ENCODE results near the gene LPCAT4. TPM values are rescaled to one million over a fixed set of nuclear protein-coding genes. Genes with fewer than 3 reads are reported as not detected.

The LPCAT4 gene
- total and polyA plus RNA-seq, 9 of the 15 experiments (the other 6 are each of a cell fraction or from before 2014, with no cell fraction given) = 7.3 to 34.3 (median 14.4) TPM

GRCh38 chr15:34323217-34323616, 43.8 kb downstream of the LPCAT4 start:
- no peaks in the 10 kb centered on the region for H4K20me1 ChIP-seq (replicated peaks; ENCODE audit: control insufficient read depth, insufficient read depth, low read length)
- peaks cover 0 to 4% of the 10 kb centered on the region in 2 experiments; a peak in 3 of 5 replicates for H3K4me1 ChIP-seq (replicated peaks in 1 of 2; ENCODE audit: control insufficient read depth in 2 of 2, insufficient read depth in 2 of 2, low read length in 2 of 2)
- H3K27me3 ChIP-seq (ENCODE audit: control insufficient read depth in 2 of 2, insufficient read depth in 2 of 2, low read length in 2 of 2) = no peaks in the 10 kb centered on the region
- no peak overlapping the region for H3K9ac ChIP-seq (ENCODE audit: insufficient read depth in 1 of 2, low read depth in 2 of 2, low read length in 2 of 2)
- H3K36me3 ChIP-seq (ENCODE audit: control insufficient read depth, insufficient read depth, low read length) = no peaks in the 10 kb centered on the region
- POLR2A ChIA-PET = no interaction called here
- intact Hi-C loops (cut with micrococcal nuclease) (no loop called here), in situ Hi-C loops (cut with MboI) (no loop called here)
- H3K4me2 ChIP-seq (ENCODE audit: insufficient read depth, low read length) = no peak overlapping the region
- TF ChIP-seq, protein P1, sequence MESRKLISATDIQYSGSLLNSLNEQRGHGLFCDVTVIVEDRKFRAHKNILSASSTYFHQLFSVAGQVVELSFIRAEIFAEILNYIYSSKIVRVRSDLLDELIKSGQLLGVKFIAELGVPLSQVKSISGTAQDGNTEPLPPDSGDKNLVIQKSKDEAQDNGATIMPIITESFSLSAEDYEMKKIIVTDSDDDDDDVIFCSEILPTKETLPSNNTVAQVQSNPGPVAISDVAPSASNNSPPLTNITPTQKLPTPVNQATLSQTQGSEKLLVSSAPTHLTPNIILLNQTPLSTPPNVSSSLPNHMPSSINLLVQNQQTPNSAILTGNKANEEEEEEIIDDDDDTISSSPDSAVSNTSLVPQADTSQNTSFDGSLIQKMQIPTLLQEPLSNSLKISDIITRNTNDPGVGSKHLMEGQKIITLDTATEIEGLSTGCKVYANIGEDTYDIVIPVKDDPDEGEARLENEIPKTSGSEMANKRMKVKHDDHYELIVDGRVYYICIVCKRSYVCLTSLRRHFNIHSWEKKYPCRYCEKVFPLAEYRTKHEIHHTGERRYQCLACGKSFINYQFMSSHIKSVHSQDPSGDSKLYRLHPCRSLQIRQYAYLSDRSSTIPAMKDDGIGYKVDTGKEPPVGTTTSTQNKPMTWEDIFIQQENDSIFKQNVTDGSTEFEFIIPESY (CRISPR knock-in tag; IDR thresholded peaks at IDR 0.05) = peak; percentile 86
- TF ChIP-seq, protein P2, sequence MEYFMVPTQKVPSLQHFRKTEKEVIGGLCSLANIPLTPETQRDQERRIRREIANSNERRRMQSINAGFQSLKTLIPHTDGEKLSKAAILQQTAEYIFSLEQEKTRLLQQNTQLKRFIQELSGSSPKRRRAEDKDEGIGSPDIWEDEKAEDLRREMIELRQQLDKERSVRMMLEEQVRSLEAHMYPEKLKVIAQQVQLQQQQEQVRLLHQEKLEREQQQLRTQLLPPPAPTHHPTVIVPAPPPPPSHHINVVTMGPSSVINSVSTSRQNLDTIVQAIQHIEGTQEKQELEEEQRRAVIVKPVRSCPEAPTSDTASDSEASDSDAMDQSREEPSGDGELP (CRISPR knock-in tag; IDR thresholded peaks at IDR 0.05; ENCODE audit: borderline replicate concordance) = no peak
- no peak overlapping the region for H2AFZ ChIP-seq (ENCODE audit: low read depth, low read length)
- H3K9me3 ChIP-seq (replicated peaks; ENCODE audit: control insufficient read depth, insufficient read depth, low read depth, low read length) = no peaks in the 10 kb centered on the region
- H3K4me3 ChIP-seq = no peak overlapping the region
- WGBS (ENCODE audit: insufficient coverage, low coverage, missing lambda C conversion rate) = 79% methylated on average over 10 of the region's 10 CpGs
- no peaks in the 10 kb centered on the region for H3K79me2 ChIP-seq (ENCODE audit: control insufficient read depth, insufficient read depth, low read length)
- H3K9me1 ChIP-seq (ENCODE audit: control insufficient read depth, insufficient read depth, low read length) = no peaks in the 10 kb centered on the region
- no peak for DNase-seq (ENCODE audit: extremely low read depth in 1 of 4, low spot score in 3 of 4)
- ATAC-seq = no peak
- FAIRE-seq = no peak
- H3K27ac ChIP-seq (ENCODE audit: extremely low read depth, low read depth, low read length) = no peak overlapping the region
- BruUV-seq (replicated peaks) = no TSS peak
- CTCF ChIA-PET (ENCODE audit: low intra/inter-chr PET ratio) = no interaction called here

Data from K562 (cell line).